ENCODE data around the gene KCNQ2. TPM values are rescaled to one million over a fixed set of nuclear protein-coding genes. Genes with fewer than 3 reads are reported as not detected.

KCNQ2 gene
- total and polyA plus RNA-seq, 7 donors: 0.01 to 2.8 (median 0.15) TPM; not detected in 1

DNA sequence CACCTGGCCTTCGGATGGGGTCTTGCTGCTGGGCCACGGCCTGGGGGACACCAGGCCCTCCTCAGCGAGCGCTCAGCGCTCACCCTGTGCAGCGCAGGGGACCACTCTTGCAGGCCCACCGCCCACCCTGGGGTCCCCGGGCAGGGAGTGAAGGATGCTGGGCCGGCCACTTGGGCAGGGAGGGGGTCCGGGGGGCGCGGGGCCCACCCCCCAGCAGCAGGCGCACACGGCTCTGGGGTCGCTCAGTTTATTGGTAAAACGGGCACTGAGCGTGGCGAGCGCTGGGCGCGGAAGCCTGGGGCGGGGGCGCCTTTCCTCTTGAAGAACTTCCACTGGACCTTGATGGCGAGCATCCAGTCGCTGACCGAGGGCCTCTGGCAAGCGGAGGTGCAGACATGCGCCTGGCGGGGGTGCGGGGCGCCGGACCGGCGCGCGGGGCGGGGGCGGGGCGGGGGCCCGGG lies 15.4 kb upstream of the KCNQ2 start:
- H3K36me3 ChIP-seq (ENCODE audit: insufficient read depth in 1 of 2, low read depth in 1 of 2): peaks cover 0 to 40% of the 10 kb centered on the region in 2 donors
- peak in 1 of 2 donors; percentile 49 for DNase-seq
- H3K27ac ChIP-seq: no peak overlapping the region
- H3K27me3 ChIP-seq (ENCODE audit: insufficient read depth in 3 of 3, low read length in 2 of 3): no peaks in the 10 kb centered on the region
- intact Hi-C loops (cut with DNase I): no loop called here
- no peaks in the 10 kb centered on the region for H3K4me1 ChIP-seq
- H3K4me3 ChIP-seq: no peak overlapping the region
- no peaks in the 10 kb centered on the region for H3K9me3 ChIP-seq
- no peak for ATAC-seq
- TF ChIP-seq, protein P1, sequence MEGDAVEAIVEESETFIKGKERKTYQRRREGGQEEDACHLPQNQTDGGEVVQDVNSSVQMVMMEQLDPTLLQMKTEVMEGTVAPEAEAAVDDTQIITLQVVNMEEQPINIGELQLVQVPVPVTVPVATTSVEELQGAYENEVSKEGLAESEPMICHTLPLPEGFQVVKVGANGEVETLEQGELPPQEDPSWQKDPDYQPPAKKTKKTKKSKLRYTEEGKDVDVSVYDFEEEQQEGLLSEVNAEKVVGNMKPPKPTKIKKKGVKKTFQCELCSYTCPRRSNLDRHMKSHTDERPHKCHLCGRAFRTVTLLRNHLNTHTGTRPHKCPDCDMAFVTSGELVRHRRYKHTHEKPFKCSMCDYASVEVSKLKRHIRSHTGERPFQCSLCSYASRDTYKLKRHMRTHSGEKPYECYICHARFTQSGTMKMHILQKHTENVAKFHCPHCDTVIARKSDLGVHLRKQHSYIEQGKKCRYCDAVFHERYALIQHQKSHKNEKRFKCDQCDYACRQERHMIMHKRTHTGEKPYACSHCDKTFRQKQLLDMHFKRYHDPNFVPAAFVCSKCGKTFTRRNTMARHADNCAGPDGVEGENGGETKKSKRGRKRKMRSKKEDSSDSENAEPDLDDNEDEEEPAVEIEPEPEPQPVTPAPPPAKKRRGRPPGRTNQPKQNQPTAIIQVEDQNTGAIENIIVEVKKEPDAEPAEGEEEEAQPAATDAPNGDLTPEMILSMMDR (IDR thresholded peaks at IDR 0.05): no peak
- WGBS, 3 donors: 27 to 39% (median 28%) methylated on average over 17 to 38 of the region's 40 CpGs

DNA sequence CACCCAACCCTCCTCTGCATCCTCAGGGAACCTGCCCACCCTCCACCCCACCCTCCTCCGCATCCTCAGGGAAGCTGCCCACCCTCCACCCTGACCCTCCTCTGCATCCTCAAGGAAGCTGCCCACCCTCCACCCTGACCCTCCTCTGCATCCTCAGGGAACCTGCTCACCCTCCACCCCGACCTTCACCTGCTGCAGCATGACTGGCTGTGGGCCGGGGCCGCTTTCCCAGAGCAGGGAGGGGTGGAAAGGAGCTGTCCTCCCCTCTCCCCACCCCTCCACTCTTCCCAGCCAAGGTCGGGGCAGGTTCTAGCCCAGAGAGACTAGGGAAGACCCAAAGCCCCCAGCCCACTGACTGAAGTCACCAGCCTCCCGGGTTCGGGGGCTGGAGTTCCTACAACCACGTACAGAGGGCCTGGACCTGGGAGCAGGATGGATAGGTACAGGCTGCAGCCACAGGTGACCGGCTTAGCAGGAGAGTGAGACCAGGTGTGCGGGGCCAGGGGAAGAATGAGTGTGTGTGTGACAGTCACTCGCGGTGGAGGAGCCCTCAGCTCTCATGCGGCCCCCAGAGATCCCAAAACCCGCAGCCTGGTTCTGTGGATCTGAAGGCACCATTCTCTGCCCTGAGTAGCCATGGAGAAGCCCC lies 14.8 kb upstream of the KCNQ2 start:
- TF ChIP-seq, protein P1 (IDR thresholded peaks at IDR 0.05): no peak

DNA sequence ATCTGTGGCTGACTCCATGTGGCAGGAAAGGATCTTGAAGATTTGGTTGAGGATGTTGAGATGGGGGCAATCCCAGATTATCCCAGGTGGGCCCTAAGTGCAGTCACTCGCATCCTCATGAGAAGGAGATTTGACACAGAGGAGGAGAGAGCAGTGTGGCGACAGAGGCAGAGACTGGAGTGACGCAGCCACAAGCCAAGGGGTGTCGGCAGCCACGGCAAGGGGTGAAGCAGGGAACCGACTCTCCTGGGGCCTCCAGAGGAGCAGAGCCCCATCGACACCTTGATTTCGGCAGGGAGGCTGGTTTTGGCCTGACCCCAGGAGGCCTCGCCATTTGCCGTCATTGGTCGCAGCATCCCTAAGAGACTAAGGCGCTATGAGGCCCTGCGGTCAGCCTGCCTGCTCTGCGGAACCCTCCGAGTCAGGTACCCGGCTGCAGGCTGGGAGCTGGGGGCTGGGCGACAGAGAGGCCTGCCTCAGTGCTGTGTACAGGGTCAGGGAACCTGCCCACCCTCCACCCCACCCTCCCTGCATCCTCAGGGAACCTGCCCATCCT lies 13.9 kb upstream of the KCNQ2 start:
- peaks cover 0 to 4% (median 0%) of the 10 kb centered on the region in 3 donors for H3K27me3 ChIP-seq (ENCODE audit: insufficient read depth in 3 of 3, low read length in 2 of 3)
- H3K4me3 ChIP-seq: no peak overlapping the region
- peak in 1 of 4 donors; percentile 2 for ATAC-seq

More for the DNA sequence above, 14.8 kb upstream of the KCNQ2 start:
- H3K27me3 ChIP-seq (ENCODE audit: insufficient read depth in 3 of 3, low read length in 2 of 3): no peaks in the 10 kb centered on the region
- DNase-seq (peak in 1 of 2 donors; percentile 47), ATAC-seq (no peak)
- no peaks in the 10 kb centered on the region for H3K4me1 ChIP-seq
- H3K9me3 ChIP-seq: no peaks in the 10 kb centered on the region
- no peak overlapping the region for H3K4me3 ChIP-seq
- WGBS, 3 donors: 48 to 50% (median 50%) methylated on average over 14 of the region's 14 CpGs
- H3K27ac ChIP-seq: no peak overlapping the region
- intact Hi-C loops (cut with DNase I): no loop called here
- H3K36me3 ChIP-seq (ENCODE audit: insufficient read depth in 1 of 2, low read depth in 1 of 2): peaks cover 0 to 40% of the 10 kb centered on the region in 2 donors

DNA sequence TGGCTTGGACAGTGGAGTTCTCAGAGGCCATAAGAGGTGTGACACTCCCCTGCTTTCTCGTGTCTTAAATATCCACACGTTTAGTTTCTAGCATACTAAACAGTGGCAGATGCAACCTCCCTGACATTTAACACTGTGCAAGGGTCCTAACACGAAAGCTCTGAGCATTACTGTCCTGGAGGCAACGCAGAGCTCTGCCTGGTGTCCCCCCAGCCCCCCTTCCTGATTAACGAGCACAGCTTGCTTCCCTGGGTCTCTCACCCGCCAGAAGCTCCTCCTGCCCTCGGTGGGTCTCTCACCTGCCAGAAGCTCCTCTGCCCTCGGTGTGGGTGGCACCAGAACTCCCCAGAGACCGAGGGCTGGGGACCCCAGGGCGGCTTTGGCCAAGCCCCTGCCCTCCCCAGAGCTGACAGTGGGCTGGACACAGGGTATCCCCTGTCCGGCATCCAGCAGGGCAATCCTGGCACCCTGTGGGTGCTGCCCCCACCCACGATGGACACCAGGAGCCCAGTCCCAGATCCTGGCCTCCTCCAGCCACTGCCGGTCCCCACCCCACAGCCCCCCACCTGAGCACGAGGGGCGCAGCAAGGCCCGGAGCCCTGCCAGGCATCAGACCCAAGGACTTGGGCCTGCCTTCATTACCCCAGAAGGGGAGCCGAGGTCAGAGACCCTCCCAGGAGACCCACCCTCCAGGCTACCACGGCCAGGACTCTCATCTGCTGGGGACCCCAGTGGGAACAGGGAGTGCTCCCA lies 12.4 kb upstream of the KCNQ2 start:
- 37 to 50% (median 41%) methylated on average over 11 to 18 of the region's 18 CpGs for WGBS, 3 donors
- Histone ChIP-seq H3K4me1 (no peaks in the 10 kb centered on the region), H3K27me3 (ENCODE audit: insufficient read depth in 3 of 3, low read length in 2 of 3) (peaks cover 0 to 17% (median 0%) of the 10 kb centered on the region in 3 donors), H3K36me3 (ENCODE audit: insufficient read depth in 1 of 2, low read depth in 1 of 2) (peaks cover 0 to 22% of the 10 kb centered on the region in 2 donors), H3K9me3 (no peaks in the 10 kb centered on the region), H3K4me3 (no peak overlapping the region), H3K27ac (no peak overlapping the region)
- intact Hi-C loops (cut with DNase I): no loop called here
- DNase-seq: peak in 1 of 2 donors; percentile 61
- TF ChIP-seq, protein P1 (IDR thresholded peaks at IDR 0.05): no peak
- peak; percentile 0 to 26 (median 18) for ATAC-seq

More for the DNA sequence above, 13.9 kb upstream of the KCNQ2 start:
- Histone ChIP-seq H3K9me3 (no peaks in the 10 kb centered on the region), H3K27ac (no peak overlapping the region), H3K4me1 (no peaks in the 10 kb centered on the region), H3K36me3 (ENCODE audit: insufficient read depth in 1 of 2, low read depth in 1 of 2) (peaks cover 0 to 37% of the 10 kb centered on the region in 2 donors)
- WGBS, 3 donors: 72 to 84% (median 74%) methylated on average over 16 to 17 of the region's 17 CpGs
- TF ChIP-seq, protein P1 (IDR thresholded peaks at IDR 0.05): no peak
- intact Hi-C loops (cut with DNase I): no loop called here
- DNase-seq: no peak
